Coronary artery (tissue), 2 donors: ENCODE data around the gene FAHD2A.

Experiments used
- DNase-seq: peaks from one replicate; pipeline ENCODE4 v3.0.0-alpha.2; 2017; ENCODE audit warnings: low spot score
- H3K27ac ChIP-seq, 2 donors: fragments of 200-600 bp; sonication (generic); one replicate each; pipeline ENCODE4 v1.5.1; 2016 to 2019
- H3K4me3 ChIP-seq: fragments of 200-600 bp; sonication (generic); 2 replicates; pipeline ENCODE4 v1.5.1; 2016; ENCODE audit warnings: mild to moderate bottlenecking, moderate library complexity
- TF ChIP-seq, protein P1 (sequence below): fragments of 200-600 bp; sonication (generic); IDR thresholded peaks from one replicate; pipeline ENCODE4 v1.5.1; 2019; ENCODE audit warnings: antibody characterized with exemption

The FAHD2A gene

DNA sequence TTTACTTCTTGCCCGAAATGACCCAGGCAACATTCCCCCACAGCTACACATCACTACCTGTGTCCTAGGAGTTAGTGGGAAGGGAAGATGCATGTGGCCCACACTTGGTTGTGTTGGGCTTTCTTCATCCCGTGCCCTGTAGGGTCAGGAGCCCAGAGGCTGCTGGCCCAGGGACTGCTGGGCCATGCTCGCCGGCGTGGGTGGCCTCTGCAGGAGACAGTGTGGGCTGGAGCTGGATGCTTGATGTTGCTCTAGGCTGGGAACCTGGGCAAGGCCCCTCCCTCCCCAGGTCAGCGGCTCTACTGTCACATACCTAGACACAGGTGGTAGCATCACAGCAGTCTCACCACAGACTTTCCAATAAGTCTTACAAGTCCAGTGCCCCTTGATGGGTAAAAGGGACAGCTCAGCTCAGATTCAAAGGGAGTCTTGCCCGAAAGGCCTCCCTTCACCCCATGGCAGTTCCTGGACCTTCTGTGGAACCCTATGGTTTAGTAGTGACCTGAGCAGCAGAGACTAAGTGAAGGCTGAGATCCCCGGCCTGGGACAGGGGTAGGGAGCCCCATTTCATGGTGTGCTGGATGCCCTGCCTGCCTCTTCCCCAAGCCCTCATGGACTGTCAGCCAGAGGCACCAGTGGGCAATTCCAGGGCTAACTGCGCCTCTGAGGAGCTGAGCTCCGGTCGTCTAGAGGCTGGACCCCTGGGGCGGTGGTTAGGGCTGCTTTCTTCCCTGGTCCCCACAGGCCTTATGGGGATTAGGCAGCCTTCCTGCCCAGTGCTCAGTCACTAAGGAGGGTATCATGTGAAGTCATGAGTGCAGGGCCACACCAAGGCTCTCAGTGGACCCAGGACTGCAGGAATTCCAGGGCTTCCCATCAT is 45.4 kb upstream of the FAHD2A start:
- no peak overlapping the region for H3K4me3 ChIP-seq
- peak; percentile 54 for DNase-seq
- H3K27ac ChIP-seq, result no peak overlapping the region
- TF ChIP-seq, protein P1, sequence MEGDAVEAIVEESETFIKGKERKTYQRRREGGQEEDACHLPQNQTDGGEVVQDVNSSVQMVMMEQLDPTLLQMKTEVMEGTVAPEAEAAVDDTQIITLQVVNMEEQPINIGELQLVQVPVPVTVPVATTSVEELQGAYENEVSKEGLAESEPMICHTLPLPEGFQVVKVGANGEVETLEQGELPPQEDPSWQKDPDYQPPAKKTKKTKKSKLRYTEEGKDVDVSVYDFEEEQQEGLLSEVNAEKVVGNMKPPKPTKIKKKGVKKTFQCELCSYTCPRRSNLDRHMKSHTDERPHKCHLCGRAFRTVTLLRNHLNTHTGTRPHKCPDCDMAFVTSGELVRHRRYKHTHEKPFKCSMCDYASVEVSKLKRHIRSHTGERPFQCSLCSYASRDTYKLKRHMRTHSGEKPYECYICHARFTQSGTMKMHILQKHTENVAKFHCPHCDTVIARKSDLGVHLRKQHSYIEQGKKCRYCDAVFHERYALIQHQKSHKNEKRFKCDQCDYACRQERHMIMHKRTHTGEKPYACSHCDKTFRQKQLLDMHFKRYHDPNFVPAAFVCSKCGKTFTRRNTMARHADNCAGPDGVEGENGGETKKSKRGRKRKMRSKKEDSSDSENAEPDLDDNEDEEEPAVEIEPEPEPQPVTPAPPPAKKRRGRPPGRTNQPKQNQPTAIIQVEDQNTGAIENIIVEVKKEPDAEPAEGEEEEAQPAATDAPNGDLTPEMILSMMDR, result no peak

DNA sequence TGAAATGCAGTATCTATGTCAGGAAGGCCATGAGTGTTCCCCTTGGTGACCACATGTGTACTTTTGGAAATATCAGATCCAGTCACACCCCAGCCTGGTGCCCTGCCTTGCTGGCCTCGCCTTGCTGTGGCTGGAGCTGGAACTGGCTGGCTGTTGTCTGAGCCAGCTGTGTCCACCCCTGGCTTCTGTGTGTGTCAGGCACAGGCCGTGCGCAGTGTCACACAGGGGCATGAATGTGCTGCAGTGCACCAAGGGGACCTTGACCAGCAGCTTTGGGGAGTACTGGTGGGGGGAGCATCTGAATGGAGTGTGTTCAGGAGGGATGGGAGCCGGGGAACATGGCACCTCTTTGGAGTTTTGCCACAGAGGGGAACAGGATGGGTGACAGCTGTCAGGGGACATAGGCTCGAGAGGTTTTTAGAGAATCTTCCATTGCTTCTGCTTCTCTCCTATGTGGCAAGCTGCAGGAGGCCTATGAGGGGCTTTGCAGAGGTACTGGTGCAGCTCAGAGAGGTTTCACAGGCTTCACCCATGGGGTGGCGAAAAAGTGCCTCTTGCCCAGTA is 44.7 kb upstream of the FAHD2A start:
- no peak overlapping the region for H3K27ac ChIP-seq
- H3K4me3 ChIP-seq, result no peak overlapping the region
- DNase-seq, result peak; percentile 63
- TF ChIP-seq, protein P1, result no peak

DNA sequence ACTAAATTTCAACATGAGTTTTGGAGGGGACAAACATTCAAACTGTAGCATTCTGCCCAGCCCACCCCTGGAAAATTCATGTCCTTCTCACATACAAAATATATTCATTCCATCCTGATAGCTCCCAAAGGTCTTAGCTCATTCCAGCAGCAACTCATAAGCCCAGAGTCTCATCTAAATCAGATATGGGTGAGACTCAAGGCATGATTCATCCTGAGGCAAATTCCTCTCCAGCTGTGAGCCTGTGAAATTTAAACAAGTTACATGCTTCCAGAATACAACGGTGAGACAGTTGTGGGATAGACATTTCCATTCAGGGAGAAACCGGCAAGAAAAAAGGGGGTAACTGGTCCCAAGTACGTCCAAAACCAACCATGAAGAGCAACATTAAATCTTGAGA is 43.5 kb upstream of the FAHD2A start:
- peak overlapping the region; percentile 14 for H3K4me3 ChIP-seq
- no peak for DNase-seq
- peak overlapping the region in 1 of 2 donors; percentile 54 for H3K27ac ChIP-seq
- TF ChIP-seq, protein P1, result no peak

DNA sequence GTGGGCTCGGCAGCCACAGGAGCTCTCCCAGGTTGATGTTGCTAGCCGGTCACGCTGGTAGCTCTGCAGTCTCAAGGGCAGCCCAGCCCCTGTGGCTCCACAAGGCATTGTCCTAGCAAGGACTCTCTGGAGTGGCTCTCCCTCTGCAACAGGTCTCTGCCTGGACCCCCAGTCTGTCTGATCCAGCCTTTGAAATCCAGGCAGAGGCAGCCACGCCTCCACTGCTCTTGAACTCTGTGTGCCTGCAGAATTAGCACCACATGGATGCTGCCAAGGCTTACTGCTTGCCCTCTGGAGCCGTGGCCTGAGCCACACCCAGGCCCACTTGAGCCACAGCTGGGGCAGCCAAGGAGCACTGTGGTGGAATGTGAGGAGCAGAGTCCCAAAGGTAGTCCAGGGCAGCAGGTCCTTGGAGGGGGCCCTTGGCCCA is 43.0 kb upstream of the FAHD2A start:
- DNase-seq, result peak; percentile 53
- H3K4me3 ChIP-seq, result peak overlapping the region; percentile 14
- H3K27ac ChIP-seq, result peak overlapping the region in 1 of 2 donors; percentile 54
- TF ChIP-seq, protein P1, result no peak

DNA sequence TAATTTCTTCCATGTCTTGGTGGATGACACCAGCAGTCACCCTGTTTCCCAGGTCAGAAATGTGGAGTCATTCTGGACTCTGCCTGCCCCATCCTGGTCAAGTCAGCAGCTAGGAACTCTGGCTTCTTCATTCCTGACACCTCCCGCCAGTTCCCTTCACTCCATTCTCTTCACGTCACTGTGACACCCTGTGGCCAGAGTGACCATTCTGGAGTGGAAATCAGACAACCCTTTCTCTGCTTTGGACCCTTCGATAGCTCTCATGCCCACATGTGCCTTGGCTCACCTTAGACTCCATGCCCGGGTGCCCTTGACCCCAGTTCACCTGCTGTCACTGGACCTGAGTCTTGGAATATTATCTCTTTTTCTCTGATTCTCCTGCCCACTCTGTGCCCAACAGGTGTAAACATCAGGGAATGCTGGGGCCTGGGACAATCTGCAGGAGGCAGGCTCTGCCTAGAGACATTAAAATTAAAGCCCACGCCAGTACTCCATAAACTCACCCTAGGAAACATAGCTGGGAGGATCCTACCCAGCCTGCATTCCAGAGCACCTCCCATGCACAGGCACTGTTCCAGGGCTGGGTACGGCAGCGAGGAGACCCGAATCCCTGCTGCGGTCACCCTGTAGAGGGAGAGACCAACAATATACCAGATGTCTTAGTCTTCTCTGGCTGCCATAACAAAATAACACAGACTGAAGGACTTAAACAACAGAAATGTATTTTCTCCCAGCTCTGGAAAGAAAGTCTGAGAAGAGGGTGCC is 41.1 kb upstream of the FAHD2A start:
- no peak overlapping the region for H3K4me3 ChIP-seq
- no peak for DNase-seq
- H3K27ac ChIP-seq, result no peak overlapping the region
- TF ChIP-seq, protein P1, result no peak

DNA sequence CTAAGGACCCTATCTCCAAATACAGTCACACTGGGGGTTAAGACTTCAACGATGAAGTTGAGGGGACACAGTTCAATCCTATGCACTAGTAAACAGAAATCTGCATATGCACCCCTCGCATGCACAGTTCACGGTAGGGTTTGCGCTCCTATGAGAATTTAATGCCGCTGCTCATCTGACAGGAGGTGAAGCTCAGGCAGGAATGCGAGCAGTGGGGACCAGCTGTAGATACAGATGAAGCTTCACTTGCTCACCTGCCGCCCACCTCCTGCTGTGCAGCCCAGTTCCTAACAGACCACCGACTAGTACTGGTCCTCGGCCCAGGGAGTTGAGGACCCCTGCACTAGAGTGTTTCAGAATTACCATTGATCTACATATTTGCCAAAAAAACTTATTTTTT is 40.0 kb upstream of the FAHD2A start:
- DNase-seq, result no peak
- Histone ChIP-seq H3K27ac (no peak overlapping the region), H3K4me3 (no peak overlapping the region)
- TF ChIP-seq, protein P1, result no peak
